Motor neuron (in vitro differentiated cells): ENCODE results near the gene ZNF827. TPM values are rescaled to one million over a fixed set of nuclear protein-coding genes. Genes with fewer than 3 reads are reported as not detected.
A peak's percentile ranks its signal among the peaks of the same experiment; 100 is the strongest.

Source experiments
- ATAC-seq, 8 experiments: fragments of 200-7000 bp; cut with Tn5 transposase; replicated peaks in 6 of 8; 2 replicates each; pipeline ENCODE4 v1.8.0; 2021; ENCODE audit warnings: mild to moderate bottlenecking in 8 of 8, moderate library complexity in 8 of 8
- H3K27ac ChIP-seq, 2 donors: fragments of 250-450 bp; sonication (Bioruptor Pico); 2 replicates each; pipeline ENCODE4 v1.9.0; 2021; ENCODE audit warnings: antibody characterized with exemption in 2 of 2, mild to moderate bottlenecking in 2 of 2, moderate library complexity in 1 of 2
- H3K4me1 ChIP-seq, 2 donors: fragments of 250-450 bp; sonication (Bioruptor Pico); replicated peaks in 1 of 2; 2 replicates each; pipeline ENCODE4 v1.6.1; 2021; ENCODE audit warnings: antibody characterized with exemption in 2 of 2, mild to moderate bottlenecking in 2 of 2, moderate library complexity in 1 of 2
- H3K4me3 ChIP-seq, 5 donors: fragments of 250-450 bp; sonication (Bioruptor Pico); 2 replicates each; pipeline ENCODE4 v1.9.0; 2021; ENCODE audit warnings: antibody characterized with exemption in 5 of 5, mild to moderate bottlenecking in 5 of 5, moderate library complexity in 4 of 5
- WGBS, 10 experiments: fragments of 450-650 bp; shearing (Covaris generic); methylation state at CpG; one replicate each; pipeline ENCODE4 v1.0.0; 2022; 5-methylcytosine and 5-hydroxymethylcytosine counted together
- in situ Hi-C, 9 experiments: fragments of 400-800 bp; cut with MboI; loops; one replicate each; pipeline ENCODE4 v1.15.0; 2021; ENCODE audit warnings: low sequenced_read_pairs in 9 of 9, low pct_unique_long_range_greater_than_20kb in 2 of 9; ENCODE audit not compliant: unreplicated experiment in 9 of 9
- total RNA-seq, 8 experiments: library from RNA; unstranded; fragments of 300-600 nt; gene quantifications; 2 replicates each; pipeline versions ENCODE4 v1.2.3 to v1.2.4, GENCODE V29; 2022

ZNF827 gene
- total RNA-seq, 8 experiments from 2014 or later = 13.8 to 40.6 (median 20.6) TPM

GRCh38 chr4:145927030-145927429 lies 11.6 kb downstream of the ZNF827 start:
- peaks cover 17 to 25% of the 10 kb centered on the region in 2 donors for H3K4me1 ChIP-seq
- H3K27ac ChIP-seq = no peak overlapping the region
- in situ Hi-C loops = no loop called here
- H3K4me3 ChIP-seq = no peak overlapping the region
- WGBS, 10 experiments = 47 to 100% (median 84%) methylated on average over 1 to 7 of the region's 7 CpGs
- ATAC-seq = peak in 2 of 8 experiments; percentile 42 to 43

- ATAC-seq = no peak
- H3K4me3 ChIP-seq = no peak overlapping the region
- WGBS, 10 experiments = 90 to 100% (median 100%) methylated on average over 1 of the region's 1 CpG; no CpG with 5 or more reads in 2 of the 10 experiments
- no peaks in the 10 kb centered on the region for H3K4me1 ChIP-seq
- H3K27ac ChIP-seq = no peak overlapping the region
- in situ Hi-C loops = no loop called here
Measured at GRCh38 chr4:145921231-145921630, 17.4 kb downstream of the ZNF827 start.

GRCh38 chr4:145920205-145920604 lies 18.4 kb downstream of the ZNF827 start:
- WGBS, 10 experiments = 0 to 99% (median 73%) methylated on average over 1 to 8 of the region's 8 CpGs; no CpG with 5 or more reads in 4 of the 10 experiments
- peak in 4 of 8 experiments; percentile 30 to 93 (median 70) for ATAC-seq
- in situ Hi-C loops = no loop called here

GRCh38 chr4:145912376-145912775 lies 26.2 kb downstream of the ZNF827 start:
- in situ Hi-C loops = no loop called here
- 86 to 100% (median 94%) methylated on average over 1 to 2 of the region's 2 CpGs; no CpG with 5 or more reads in 6 of the 10 experiments for WGBS, 10 experiments
- Histone ChIP-seq H3K4me3 (no peak overlapping the region), H3K4me1 (peaks cover 8 to 17% of the 10 kb centered on the region in 2 donors), H3K27ac (no peak overlapping the region)
- peak in 1 of 8 experiments; percentile 16 for ATAC-seq

More at GRCh38 chr4:145920205-145920604, 18.4 kb downstream of the ZNF827 start:
- no peak overlapping the region for H3K27ac ChIP-seq
- no peaks in the 10 kb centered on the region for H3K4me1 ChIP-seq
- H3K4me3 ChIP-seq = no peak overlapping the region

GRCh38 chr4:145909773-145910172 lies 28.9 kb downstream of the ZNF827 start:
- Histone ChIP-seq H3K4me1 (peaks cover 8 to 21% of the 10 kb centered on the region in 2 donors), H3K27ac (peak overlapping the region; percentile 1 to 71), H3K4me3 (no peak overlapping the region)
- in situ Hi-C loops = no loop called here
- 38 to 94% (median 92%) methylated on average over 3 to 11 of the region's 12 CpGs; no CpG with 5 or more reads in 3 of the 10 experiments for WGBS, 10 experiments
- ATAC-seq = peak in 5 of 8 experiments; percentile 26 to 50 (median 39)

GRCh38 chr4:145909281-145909715 lies 29.3 kb downstream of the ZNF827 start:
- H3K27ac ChIP-seq = peak overlapping the region; percentile 1 to 71
- in situ Hi-C loops = no loop called here
- peaks cover 8 to 21% of the 10 kb centered on the region in 2 donors for H3K4me1 ChIP-seq
- H3K4me3 ChIP-seq = no peak overlapping the region
- 66 to 100% (median 77%) methylated on average over 1 to 6 of the region's 7 CpGs; no CpG with 5 or more reads in 2 of the 10 experiments for WGBS, 10 experiments
- peak in 7 of 8 experiments; percentile 47 to 100 (median 100) for ATAC-seq

GRCh38 chr4:145907812-145908211 lies 30.8 kb downstream of the ZNF827 start:
- in situ Hi-C loops = no loop called here
- H3K27ac ChIP-seq = no peak overlapping the region

GRCh38 chr4:145907390-145907789 lies 31.2 kb downstream of the ZNF827 start:
- H3K4me1 ChIP-seq = peaks cover 8 to 19% of the 10 kb centered on the region in 2 donors
- peak in 3 of 8 experiments; percentile 31 to 78 (median 74) for ATAC-seq
- no peak overlapping the region for H3K27ac ChIP-seq
- H3K4me3 ChIP-seq = no peak overlapping the region
- in situ Hi-C loops = no loop called here
- WGBS, 10 experiments = 17 to 100% (median 50%) methylated on average over 1 to 4 of the region's 4 CpGs; no CpG with 5 or more reads in 1 of the 10 experiments

More at GRCh38 chr4:145907812-145908211, 30.8 kb downstream of the ZNF827 start:
- Histone ChIP-seq H3K4me3 (no peak overlapping the region), H3K4me1 (peaks cover 8 to 21% of the 10 kb centered on the region in 2 donors)
- 0 to 100% (median 72%) methylated on average over 1 to 3 of the region's 3 CpGs for WGBS, 10 experiments
- peak in 3 of 8 experiments; percentile 35 to 68 (median 48) for ATAC-seq

- Histone ChIP-seq H3K4me3 (no peak overlapping the region), H3K27ac (no peak overlapping the region), H3K4me1 (peaks cover 3 to 15% of the 10 kb centered on the region in 2 donors)
- ATAC-seq = peak in 1 of 8 experiments; percentile 35
- WGBS, 10 experiments = 84 to 100% (median 96%) methylated on average over 1 to 5 of the region's 7 CpGs; no CpG with 5 or more reads in 2 of the 10 experiments
- in situ Hi-C loops = no loop called here
Measured at GRCh38 chr4:145904413-145905177, 34.0 kb downstream of the ZNF827 start.

GRCh38 chr4:145902522-145902921 lies 36.1 kb downstream of the ZNF827 start:
- Histone ChIP-seq H3K4me3 (no peak overlapping the region), H3K4me1 (peaks cover 9 to 14% of the 10 kb centered on the region in 2 donors), H3K27ac (no peak overlapping the region)
- no peak for ATAC-seq
- 98 to 100% (median 100%) methylated on average over 1 to 9 of the region's 13 CpGs; no CpG with 5 or more reads in 3 of the 10 experiments for WGBS, 10 experiments
- in situ Hi-C loops = no loop called here

GRCh38 chr4:145899886-145900460 lies 38.6 kb downstream of the ZNF827 start:
- no peak overlapping the region for H3K4me3 ChIP-seq
- H3K4me1 ChIP-seq = peaks cover 8 to 9% of the 10 kb centered on the region in 2 donors
- H3K27ac ChIP-seq = no peak overlapping the region
- 58 to 100% (median 86%) methylated on average over 1 to 4 of the region's 4 CpGs for WGBS, 10 experiments
- ATAC-seq = no peak
- in situ Hi-C loops = no loop called here

- H3K27ac ChIP-seq = no peak overlapping the region
- H3K4me1 ChIP-seq = peaks cover 8 to 12% of the 10 kb centered on the region in 2 donors
- ATAC-seq = no peak
- no peak overlapping the region for H3K4me3 ChIP-seq
- in situ Hi-C loops = no loop called here
- 42 to 100% (median 75%) methylated on average over 2 to 5 of the region's 5 CpGs; no CpG with 5 or more reads in 3 of the 10 experiments for WGBS, 10 experiments
Measured at GRCh38 chr4:145898926-145899531, 39.6 kb downstream of the ZNF827 start.

GRCh38 chr4:145898466-145898865 lies 40.2 kb downstream of the ZNF827 start:
- Histone ChIP-seq H3K4me3 (no peak overlapping the region), H3K27ac (no peak overlapping the region), H3K4me1 (peaks cover 8 to 13% of the 10 kb centered on the region in 2 donors)
- no peak for ATAC-seq
- WGBS, 10 experiments = 33 to 100% (median 62%) methylated on average over 1 to 7 of the region's 7 CpGs; no CpG with 5 or more reads in 2 of the 10 experiments
- in situ Hi-C loops = no loop called here
